ENCODE results near the gene PINLYP.

Gene PINLYP

GRCh38 chr19:43626838-43627237, 51.2 kb downstream of the PINLYP start:
- H3K79me2 ChIP-seq (ENCODE audit: insufficient read depth, low read length) = no peaks in the 10 kb centered on the region
- H3K9me2 ChIP-seq (ENCODE audit: low read depth, low read length) = no peaks in the 10 kb centered on the region
- no peaks in the 10 kb centered on the region for H3K4me1 ChIP-seq (ENCODE audit: insufficient read depth, low read length, severe bottlenecking)
- no peak overlapping the region for H3K9ac ChIP-seq (ENCODE audit: low read length)
- H3F3A ChIP-seq (ENCODE audit: insufficient read depth, low read length) = peaks cover 1% of the 10 kb centered on the region; the same call in 1 of the 2 replicates
- H4K20me1 ChIP-seq (ENCODE audit: insufficient read depth, low read length) = no peaks in the 10 kb centered on the region
- no peak overlapping the region for H2AFZ ChIP-seq (ENCODE audit: low read length)
- no peaks in the 10 kb centered on the region for H3K36me3 ChIP-seq (ENCODE audit: insufficient read depth, low read length)
- no peaks in the 10 kb centered on the region for H3K9me3 ChIP-seq (ENCODE audit: low read length)
- H3K4me3 ChIP-seq (ENCODE audit: low read depth, low read length, poor library complexity, severe bottlenecking) = no peak overlapping the region
- H3K27ac ChIP-seq (ENCODE audit: low read depth, low read length, poor library complexity, severe bottlenecking) = no peak overlapping the region
- TF ChIP-seq CTCF (IDR thresholded peaks at IDR 0.05; ENCODE audit: low read length) = no peak
- TF ChIP-seq EZH2 (IDR thresholded peaks at IDR 0.05; ENCODE audit: borderline replicate concordance, low read length) = no peak
- no peak overlapping the region for H3K4me2 ChIP-seq (ENCODE audit: low read length)
- 0 out of 2 replicates have a peak, but pooled peaks cover 5% of the 10 kb centered on the region for H3K27me3 ChIP-seq (ENCODE audit: insufficient read depth, low read length)

- no peaks in the 10 kb centered on the region for H3K9me2 ChIP-seq (ENCODE audit: low read depth, low read length)
- no peak overlapping the region for H3K4me2 ChIP-seq (ENCODE audit: low read length)
- no peak overlapping the region for H2AFZ ChIP-seq (ENCODE audit: low read length)
- H4K20me1 ChIP-seq (ENCODE audit: insufficient read depth, low read length) = no peaks in the 10 kb centered on the region
- H3K9me3 ChIP-seq (ENCODE audit: low read length) = no peaks in the 10 kb centered on the region
- TF ChIP-seq EZH2 (IDR thresholded peaks at IDR 0.05; ENCODE audit: borderline replicate concordance, low read length) (no peak), CTCF (IDR thresholded peaks at IDR 0.05; ENCODE audit: low read length) (no peak)
- 0 out of 2 replicates have a peak, but pooled peaks cover 6% of the 10 kb centered on the region for H3K27me3 ChIP-seq (ENCODE audit: insufficient read depth, low read length)
- H3K27ac ChIP-seq (ENCODE audit: low read depth, low read length, poor library complexity, severe bottlenecking) = no peak overlapping the region
- H3K4me3 ChIP-seq (ENCODE audit: low read depth, low read length, poor library complexity, severe bottlenecking) = no peak overlapping the region
- no peaks in the 10 kb centered on the region for H3K36me3 ChIP-seq (ENCODE audit: insufficient read depth, low read length)
- H3K9ac ChIP-seq (ENCODE audit: low read length) = no peak overlapping the region
- H3K4me1 ChIP-seq (ENCODE audit: insufficient read depth, low read length, severe bottlenecking) = no peaks in the 10 kb centered on the region
- no peaks in the 10 kb centered on the region for H3K79me2 ChIP-seq (ENCODE audit: insufficient read depth, low read length)
- no peaks in the 10 kb centered on the region for H3F3A ChIP-seq (ENCODE audit: insufficient read depth, low read length)
These were observed 53.2 kb downstream of the PINLYP start for GRCh38 chr19:43628646-43629326.

GRCh38 chr19:43631491-43631890, 55.9 kb downstream of the PINLYP start:
- 0 out of 2 replicates have a peak, but pooled peaks cover 6% of the 10 kb centered on the region for H3K27me3 ChIP-seq (ENCODE audit: insufficient read depth, low read length)
- H4K20me1 ChIP-seq (ENCODE audit: insufficient read depth, low read length) = no peaks in the 10 kb centered on the region
- no peak overlapping the region for H2AFZ ChIP-seq (ENCODE audit: low read length)
- H3K4me3 ChIP-seq (ENCODE audit: low read depth, low read length, poor library complexity, severe bottlenecking) = no peak overlapping the region
- H3K4me2 ChIP-seq (ENCODE audit: low read length) = no peak overlapping the region
- H3K4me1 ChIP-seq (ENCODE audit: insufficient read depth, low read length, severe bottlenecking) = no peaks in the 10 kb centered on the region
- TF ChIP-seq CTCF (IDR thresholded peaks at IDR 0.05; ENCODE audit: low read length) (no peak), EZH2 (IDR thresholded peaks at IDR 0.05; ENCODE audit: borderline replicate concordance, low read length) (no peak)
- no peaks in the 10 kb centered on the region for H3K36me3 ChIP-seq (ENCODE audit: insufficient read depth, low read length)
- no peak overlapping the region for H3K27ac ChIP-seq (ENCODE audit: low read depth, low read length, poor library complexity, severe bottlenecking)
- H3K79me2 ChIP-seq (ENCODE audit: insufficient read depth, low read length) = no peaks in the 10 kb centered on the region
- H3K9ac ChIP-seq (ENCODE audit: low read length) = no peak overlapping the region
- H3K9me3 ChIP-seq (ENCODE audit: low read length) = no peaks in the 10 kb centered on the region
- H3F3A ChIP-seq (ENCODE audit: insufficient read depth, low read length) = no peaks in the 10 kb centered on the region
- H3K9me2 ChIP-seq (ENCODE audit: low read depth, low read length) = no peaks in the 10 kb centered on the region
